Activated CD4-positive, CD25-positive, alpha-beta regulatory T cell treated with anti-CD3 and anti-CD28 coated beads, Interleukin-2, amount 50 U/mL, for 72 hours (primary cell): ENCODE results near the gene ANKS4B.
"Not testable (repeated sequence)": the region's sequence is repeated elsewhere in the genome, so short reads cannot be mapped to it uniquely, and the experiment has no call there.

ENCODE experiments used
- DNase-seq: peaks from one replicate; pipeline ENCODE4 v3.0.0; 2021

Gene ANKS4B

DNA sequence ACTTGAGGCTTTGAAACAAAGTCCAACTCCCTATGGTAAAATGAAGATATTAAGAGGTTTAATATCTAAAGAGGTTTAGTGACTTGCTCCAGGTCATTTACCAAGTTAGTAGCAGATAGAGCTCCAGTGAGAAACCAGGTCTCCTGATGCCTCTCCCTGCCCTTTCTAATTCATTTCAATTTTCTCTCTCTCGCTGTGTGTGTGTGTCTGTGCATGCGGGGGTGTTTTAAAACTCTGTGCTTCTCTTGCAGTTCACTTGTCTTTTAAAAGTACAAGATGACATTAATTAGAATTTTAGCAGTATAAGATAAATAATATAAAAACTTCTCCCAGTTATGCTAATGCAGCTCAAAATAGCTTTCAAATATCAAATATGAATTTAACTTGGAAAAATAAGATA lies 13.9 kb upstream of the ANKS4B start:
- no peak for DNase-seq

DNA sequence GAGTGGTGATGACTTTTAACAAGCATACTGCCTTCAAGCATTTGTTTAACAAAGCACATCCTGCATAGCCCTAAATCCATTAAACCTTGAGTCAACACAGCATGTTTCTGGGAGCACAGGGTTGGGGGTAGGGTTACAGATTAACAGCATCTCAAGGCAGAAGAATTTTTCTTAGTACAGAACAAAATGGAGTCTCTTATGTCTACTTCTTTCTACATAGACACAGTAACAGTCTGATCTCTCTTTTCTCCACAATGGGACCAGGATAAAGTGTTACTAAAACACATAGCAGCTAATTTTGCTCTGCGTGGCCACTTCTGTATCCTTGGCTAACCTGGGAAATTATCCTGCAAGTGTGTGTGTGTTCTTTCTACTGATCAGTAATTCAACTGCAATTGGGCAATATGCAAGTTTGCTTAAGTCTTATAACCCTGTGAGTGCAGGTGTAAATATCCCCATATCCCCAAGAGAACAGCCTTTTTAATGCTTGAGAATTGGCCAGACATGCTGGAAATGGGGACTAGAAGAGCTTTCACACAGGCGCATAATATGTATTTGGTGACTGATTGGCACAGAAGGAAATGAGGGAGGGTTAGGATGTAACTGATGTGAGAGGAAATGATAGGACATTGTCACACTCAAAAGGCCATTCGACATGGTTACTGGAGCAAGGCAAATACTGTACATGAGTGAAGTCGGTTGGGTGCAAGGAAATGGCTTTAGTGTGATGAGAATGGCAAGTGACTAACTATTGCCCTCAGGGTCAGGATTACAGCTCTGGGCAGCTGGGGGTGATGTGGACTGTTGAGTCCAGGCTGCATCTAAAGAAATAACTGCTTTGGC lies 10.8 kb upstream of the ANKS4B start:
- no peak for DNase-seq

DNA sequence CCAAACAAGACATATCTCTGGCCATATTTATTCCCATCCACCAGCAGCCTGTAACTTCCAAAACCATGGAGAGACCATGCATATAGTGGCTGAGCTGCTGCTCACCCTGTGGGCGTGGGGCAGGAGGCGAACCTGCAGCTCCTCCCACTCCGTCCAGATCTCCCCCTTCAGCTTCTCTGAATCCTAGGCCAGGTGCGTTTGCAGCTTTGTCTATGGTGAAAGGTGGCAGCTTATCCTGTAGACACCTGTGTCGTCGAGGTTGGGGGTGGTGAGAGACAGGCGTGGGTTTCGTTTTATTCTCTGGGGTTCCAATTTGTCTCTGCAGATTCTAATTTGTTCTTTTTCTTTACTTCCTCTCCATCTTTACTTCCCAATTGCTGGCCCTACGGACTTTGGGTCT lies 9.7 kb upstream of the ANKS4B start:
- no peak for DNase-seq

GRCh38 chr16:21224800-21225199 lies 8.7 kb upstream of the ANKS4B start:
- no peak for DNase-seq

DNA sequence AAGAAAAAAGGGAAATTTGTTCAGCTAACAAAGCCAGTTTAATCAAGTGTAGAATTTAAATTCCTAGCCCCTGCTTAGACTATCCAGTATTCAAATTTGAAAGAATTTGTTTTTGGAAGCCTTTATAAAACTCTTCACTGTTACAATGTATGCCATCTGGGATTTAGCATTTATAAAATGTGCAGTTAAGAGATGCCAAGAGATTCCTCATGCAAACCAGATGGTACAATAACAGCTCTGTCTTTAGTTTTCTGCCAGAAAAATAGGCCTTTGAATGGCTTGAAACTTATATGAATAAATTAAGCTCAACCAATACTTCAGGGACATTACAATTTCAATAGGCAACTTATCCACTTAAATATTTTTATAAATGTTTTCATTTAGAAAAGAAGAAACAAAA lies 6.8 kb upstream of the ANKS4B start:
- no peak for DNase-seq

GRCh38 chr16:21227866-21228265 lies 5.6 kb upstream of the ANKS4B start:
- DNase-seq: no peak

DNA sequence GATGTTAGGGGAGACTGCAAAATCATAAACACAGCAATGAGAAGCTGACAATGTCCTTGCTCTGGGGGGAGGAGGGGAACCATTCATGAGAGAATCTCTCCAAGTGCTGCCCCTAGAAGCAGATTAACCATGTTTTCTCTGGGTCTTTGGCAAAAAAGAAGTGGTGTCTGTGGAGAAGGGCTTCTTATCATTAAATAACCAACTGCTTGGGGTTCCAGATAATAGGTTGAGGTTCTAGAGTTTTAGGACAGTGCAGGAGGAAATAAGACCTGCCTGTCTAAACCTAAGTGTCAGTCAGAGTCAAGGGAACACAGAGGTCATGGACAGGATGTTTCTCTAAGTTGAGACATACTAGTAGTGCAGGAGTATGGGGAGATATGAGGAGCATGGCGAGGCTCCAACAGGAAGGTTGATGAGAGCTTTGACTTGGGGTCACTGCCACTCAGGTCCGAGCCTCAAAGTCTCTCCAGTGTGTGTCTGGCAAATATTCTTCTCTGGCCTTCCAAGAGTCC lies 5.1 kb upstream of the ANKS4B start:
- no peak for DNase-seq

DNA sequence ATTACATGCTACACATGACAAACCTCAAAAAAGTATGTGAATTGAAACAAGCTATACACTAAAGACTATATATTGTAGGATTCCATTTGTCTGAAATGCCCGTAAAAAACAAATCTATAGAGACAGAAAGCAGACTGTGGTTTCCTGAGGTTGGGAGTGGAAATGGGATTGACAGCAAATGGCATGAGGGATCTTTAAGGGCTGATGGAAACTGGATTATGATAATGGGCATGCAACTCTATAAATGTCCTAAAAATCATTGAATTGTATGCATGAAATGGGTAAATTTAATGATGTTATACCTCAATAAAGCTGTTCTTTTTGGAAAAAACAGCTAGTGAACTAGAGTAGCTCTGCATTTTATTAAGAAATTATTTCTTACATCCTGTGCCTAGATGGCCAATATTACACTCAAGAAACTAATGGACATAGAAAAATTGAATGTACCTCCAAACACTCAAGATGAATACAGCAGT lies 416 bp upstream of the ANKS4B start:
- no peak for DNase-seq

DNA sequence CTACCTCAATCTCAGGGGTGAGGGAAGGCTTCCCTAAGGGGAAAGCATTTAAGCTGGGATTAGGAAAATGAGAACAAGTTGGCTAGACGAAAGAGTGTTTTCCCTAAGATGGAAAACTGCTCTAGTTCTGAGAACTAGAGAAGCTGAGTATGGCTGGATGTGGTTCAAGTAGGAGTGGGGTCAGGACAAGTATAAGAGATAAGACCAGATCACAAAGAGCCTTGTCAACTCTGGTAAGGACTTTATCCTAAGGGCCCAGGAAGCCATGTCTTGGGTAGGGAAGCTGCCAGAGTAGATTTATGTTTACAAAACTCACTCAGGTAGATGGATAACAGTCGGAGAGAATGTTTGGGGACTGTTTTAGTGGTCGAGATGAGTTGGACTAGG lies 1.7 kb downstream of the ANKS4B start:
- DNase-seq: no peak

GRCh38 chr16:21236831-21237230 lies 3.3 kb downstream of the ANKS4B start:
- no peak for DNase-seq

DNA sequence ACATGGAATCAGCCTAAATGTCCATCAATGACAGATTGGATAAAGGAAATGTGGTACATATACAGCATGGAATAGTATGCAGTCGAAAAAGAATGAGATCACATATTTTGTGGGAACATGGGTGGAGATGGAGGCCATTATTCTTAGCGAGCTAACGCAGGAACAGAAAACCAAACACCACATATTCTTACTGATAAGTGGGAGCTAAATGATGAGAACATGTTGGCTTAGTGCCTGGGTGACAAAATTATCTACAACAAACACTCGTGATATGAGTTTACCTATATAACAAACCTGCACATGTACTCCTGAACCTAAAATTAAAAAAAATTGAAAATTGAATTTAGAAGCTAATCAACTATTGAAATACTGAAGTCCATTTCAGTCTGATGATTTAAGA lies 6.1 kb downstream of the ANKS4B start:
- no peak for DNase-seq

DNA sequence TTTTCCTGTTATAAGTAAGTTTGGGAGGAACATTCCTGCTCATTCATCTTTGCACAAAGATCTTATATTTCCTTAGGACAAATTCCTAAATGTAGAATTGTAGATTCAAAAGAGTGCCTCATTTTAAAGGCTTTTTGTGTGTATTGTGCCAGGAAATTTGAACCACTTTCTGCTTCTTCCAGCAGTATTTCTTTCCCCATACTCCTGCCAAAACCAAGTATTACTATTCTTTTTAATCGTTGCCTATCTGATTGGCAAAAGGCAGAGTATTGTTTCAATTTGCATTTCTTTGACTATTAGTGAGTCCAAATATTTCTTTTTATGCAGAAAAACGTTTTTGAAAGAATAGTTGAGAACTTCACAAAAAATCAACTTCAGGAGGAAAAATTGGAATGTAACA lies 9.3 kb downstream of the ANKS4B start:
- no peak for DNase-seq

- no peak for DNase-seq
These were observed 11.2 kb downstream of the ANKS4B start for GRCh38 chr16:21244518-21245215.

DNA sequence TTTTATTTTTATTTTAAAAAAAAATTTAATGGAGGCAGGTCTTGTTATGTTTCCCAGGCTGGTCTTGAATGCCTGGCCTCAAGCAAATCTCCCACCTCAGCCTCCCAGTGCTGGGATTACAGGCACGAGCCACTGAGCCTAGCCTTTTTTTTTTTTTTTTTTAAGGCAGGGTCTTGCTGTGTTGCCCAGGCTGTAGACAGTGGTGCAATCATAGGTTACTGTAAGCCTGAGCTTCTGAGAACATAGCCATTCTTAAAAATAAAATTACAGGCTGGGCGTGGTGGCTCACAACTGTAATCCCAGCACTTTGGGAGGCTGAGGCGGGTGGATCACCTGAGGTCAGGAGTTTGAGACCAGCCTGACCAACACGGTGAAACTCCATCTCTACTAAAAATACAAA lies 14.7 kb downstream of the ANKS4B start:
- not testable (repeated sequence) for DNase-seq

DNA sequence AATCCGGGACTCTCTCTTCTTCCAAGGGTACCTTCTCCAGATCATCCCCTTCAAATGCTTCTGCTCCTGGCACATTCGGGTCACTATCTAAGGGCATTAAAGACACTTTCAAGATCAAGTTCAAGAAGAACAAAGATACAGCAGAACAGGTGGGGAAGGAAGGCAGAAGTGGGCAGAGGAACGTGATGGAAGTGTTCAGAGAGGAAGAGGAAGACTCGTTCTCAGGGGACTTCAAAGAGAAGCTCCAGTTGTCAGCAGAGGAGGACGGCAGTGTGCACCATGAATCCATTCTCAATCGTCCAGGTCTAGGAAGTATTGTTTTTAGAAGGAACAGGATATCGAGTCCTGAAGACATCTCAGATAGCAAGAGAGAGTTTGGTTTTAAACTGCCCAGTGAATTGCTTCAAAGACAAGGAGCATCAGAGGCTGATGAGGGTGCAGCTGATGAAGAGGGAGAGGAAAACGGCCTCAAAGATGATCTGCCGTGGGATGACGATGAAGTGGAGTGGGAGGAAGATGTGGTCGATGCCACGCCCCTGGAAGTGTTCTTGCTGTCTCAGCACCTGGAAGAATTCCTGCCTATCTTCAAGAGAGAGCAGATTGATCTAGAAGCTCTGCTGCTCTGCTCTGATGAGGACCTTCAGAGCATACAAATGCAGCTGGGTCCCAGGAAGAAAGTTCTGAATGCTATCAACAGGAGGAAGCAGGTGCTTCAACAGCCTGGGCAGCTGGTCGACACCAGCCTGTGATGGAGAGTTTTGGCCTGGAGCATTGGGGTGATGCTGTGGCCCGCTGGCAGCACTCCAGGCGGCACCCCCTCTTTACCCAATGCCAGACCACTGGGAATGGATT lies 16.8 kb downstream of the ANKS4B start:
- DNase-seq: no peak

DNA sequence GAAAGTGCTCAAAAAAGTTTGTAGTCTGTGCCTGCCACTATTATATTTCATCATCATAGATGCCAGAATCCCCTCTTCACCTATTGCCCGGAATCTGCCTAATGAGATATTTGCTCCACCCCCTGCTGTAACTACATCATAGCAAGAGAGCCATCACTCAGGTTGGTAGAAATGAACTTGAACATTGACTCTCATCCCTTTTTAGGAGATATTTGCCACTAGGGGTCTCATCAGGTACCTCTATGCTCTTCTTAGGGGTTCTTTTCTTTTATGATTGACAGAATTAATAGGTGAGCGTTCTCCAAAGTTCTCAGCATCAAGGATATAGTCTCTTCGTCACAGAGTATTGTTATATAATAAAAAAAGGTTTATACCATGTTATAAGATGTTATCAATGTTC lies 20.0 kb downstream of the ANKS4B start:
- DNase-seq: no peak

DNA sequence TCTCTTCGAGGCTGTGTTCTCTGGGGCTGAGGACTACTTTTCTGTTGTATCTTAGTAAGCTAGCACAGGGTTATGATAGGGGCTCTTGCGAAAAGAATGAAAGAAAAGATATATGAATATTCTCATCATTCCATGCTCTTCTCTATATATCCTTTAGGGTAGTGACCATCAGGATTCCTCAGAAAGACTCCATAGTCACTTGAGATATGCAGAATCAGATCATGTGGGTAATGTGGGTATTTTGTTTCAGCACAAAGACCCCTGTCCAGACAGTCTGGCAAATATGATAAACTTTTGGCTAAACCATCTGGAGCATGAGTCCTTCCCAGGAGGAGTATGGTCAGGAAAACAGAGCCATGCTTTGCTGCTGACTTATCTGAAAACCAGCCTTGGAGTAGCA lies 23.1 kb downstream of the ANKS4B start:
- no peak for DNase-seq

GRCh38 chr16:21257284-21257683 lies 23.8 kb downstream of the ANKS4B start:
- DNase-seq: no peak

GRCh38 chr16:21260870-21261791 lies 27.6 kb downstream of the ANKS4B start:
- no peak for DNase-seq

DNA sequence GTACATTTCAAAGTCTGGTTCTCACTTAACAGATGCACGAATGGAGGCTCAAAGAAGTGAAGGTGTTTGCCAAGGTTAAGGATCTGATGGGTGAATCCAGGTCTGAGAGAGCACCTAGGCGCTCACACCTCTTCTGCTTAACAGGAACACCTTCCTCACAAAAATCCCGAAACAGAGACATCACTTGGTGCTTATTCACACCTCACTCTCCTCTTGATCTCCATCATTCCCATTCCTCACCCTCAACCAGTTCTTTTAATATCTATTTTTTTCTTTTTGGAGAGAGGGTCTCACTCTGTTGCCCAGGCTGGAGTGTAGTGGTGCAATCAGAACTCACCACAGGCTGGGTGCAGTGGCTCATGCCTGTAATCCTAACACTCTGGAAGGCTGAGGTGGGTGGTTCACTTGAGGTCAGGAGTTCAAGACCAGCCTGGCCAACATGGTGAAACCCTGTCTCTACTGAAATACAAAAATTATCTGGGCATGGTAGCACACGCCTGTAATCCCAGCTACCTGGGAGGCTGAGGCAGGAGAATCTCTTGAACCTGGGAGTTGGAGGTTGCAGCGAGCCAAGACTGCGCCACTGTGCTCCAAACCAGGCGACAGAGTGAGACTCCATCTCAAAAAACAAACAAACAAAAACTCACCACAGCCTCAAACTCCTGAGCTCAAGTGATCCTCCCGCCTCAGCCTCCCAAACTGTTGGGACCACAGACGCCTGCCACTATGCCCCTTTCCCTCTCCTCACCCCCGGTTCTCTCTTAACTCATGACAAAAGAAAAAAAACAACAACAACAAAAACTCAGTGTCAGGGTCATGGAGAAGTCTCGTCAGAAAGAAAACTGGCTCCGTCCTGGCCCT lies 29.5 kb downstream of the ANKS4B start:
- no peak for DNase-seq
